KG1 (cell line): ENCODE data around the gene CLCNKB.

Experiments
- DNase-seq: peaks from one replicate; lab custom pipeline; 2025; lab: John Stamatoyannopoulos, UW

Gene CLCNKB

GRCh38 chr1:16076031-16076864, 32.7 kb downstream of the CLCNKB start:
- no peak for DNase-seq

- no peak for DNase-seq
Observed at GRCh38 chr1:16076865-16077238, 33.3 kb downstream of the CLCNKB start.

- no peak for DNase-seq
Observed at GRCh38 chr1:16077406-16078245, 34.0 kb downstream of the CLCNKB start.

GRCh38 chr1:16078925-16079656, 35.5 kb downstream of the CLCNKB start:
- DNase-seq, result peak; percentile 34

- no peak for DNase-seq
Observed at GRCh38 chr1:16080422-16081150, 37.0 kb downstream of the CLCNKB start.

GRCh38 chr1:16081636-16082035, 38.1 kb downstream of the CLCNKB start:
- no peak for DNase-seq

GRCh38 chr1:16082283-16083038, 38.9 kb downstream of the CLCNKB start:
- DNase-seq, result peak; percentile 10

GRCh38 chr1:16083486-16083885, 39.9 kb downstream of the CLCNKB start:
- DNase-seq, result no peak

GRCh38 chr1:16085522-16085921, 41.9 kb downstream of the CLCNKB start:
- DNase-seq, result no peak

- DNase-seq, result no peak
Observed at GRCh38 chr1:16087733-16088132, 44.2 kb downstream of the CLCNKB start.

- DNase-seq, result no peak
Observed at GRCh38 chr1:16088351-16088911, 44.8 kb downstream of the CLCNKB start.

- no peak for DNase-seq
Observed at GRCh38 chr1:16088996-16089395, 45.4 kb downstream of the CLCNKB start.

- no peak for DNase-seq
Observed at GRCh38 chr1:16090076-16090826, 46.7 kb downstream of the CLCNKB start.

GRCh38 chr1:16091296-16091695, 47.7 kb downstream of the CLCNKB start:
- no peak for DNase-seq

GRCh38 chr1:16092097-16092922, 48.7 kb downstream of the CLCNKB start:
- DNase-seq, result no peak

GRCh38 chr1:16092923-16093511, 49.4 kb downstream of the CLCNKB start:
- DNase-seq, result no peak

GRCh38 chr1:16093611-16094010, 50.0 kb downstream of the CLCNKB start:
- DNase-seq, result no peak

- DNase-seq, result no peak
Observed at GRCh38 chr1:16094453-16095158, 51.0 kb downstream of the CLCNKB start.
